ENCODE results near the gene FAM20C.
"Not testable (repeated sequence)": the region's sequence is repeated elsewhere in the genome, so short reads cannot be mapped to it uniquely, and the experiment has no call there.

Gene FAM20C

GRCh38 chr7:293681-294439 lies 101.5 kb downstream of the FAM20C start:
- no peak for DNase-seq (ENCODE audit: low read depth)

GRCh38 chr7:294440-295154 lies 102.2 kb downstream of the FAM20C start:
- no peak for DNase-seq (ENCODE audit: low read depth)

DNA sequence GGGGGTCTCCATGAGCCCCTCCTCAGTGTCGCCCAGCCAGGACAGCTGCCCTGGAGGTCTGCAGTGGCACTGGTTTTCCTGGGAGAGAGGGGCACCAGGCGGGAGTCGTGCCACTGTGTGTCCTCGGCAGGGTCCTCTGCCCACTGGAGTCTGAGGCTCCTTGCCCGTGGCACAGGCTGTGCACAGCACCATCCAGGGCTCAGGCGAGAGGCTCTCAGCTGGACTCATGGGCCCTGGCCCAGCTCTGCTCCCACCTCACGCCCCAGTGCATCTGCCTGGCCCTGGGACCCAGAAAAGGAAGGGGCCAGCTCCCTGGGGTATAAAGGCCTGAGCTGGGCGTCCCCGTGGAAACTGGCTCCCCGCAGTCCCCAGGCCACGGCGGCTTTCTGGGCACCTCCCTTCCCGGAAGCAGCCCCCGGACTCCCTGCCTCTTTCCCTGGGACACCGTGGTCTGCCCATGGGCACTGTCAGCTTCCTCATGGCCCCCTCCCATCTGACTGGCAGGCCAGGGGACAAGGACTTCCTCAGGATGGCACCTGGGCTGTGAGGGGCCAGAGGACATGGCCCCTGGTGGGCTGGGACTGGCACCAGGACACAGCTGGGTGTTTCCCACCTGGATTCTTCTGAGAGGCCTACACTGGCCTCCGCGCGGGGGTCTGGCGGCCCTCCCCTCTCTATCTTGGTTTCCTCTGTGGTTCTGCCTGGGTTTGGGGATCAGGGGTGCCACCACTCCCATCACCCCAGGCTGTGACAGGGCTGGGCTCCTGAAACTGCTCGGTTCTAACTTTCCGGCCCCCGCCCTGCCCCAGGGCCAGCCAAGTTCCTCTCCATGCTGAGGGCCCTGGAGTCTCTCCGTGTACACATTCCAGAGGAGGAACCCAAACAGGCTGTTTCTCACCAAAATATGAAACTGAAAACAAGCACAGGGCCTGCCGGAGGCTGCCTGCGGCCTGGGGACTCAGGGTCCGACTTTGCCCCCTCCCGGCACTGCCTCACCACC lies 103.1 kb downstream of the FAM20C start:
- no peak for DNase-seq (ENCODE audit: low read depth)

GRCh38 chr7:296373-296945 lies 104.1 kb downstream of the FAM20C start:
- no peak for DNase-seq (ENCODE audit: low read depth)

GRCh38 chr7:297141-297540 lies 104.8 kb downstream of the FAM20C start:
- not testable (repeated sequence) for DNase-seq (ENCODE audit: low read depth)

- no peak for DNase-seq (ENCODE audit: low read depth)
These were observed 105.4 kb downstream of the FAM20C start for GRCh38 chr7:297611-298374.

- no peak for DNase-seq (ENCODE audit: low read depth)
These were observed 106.0 kb downstream of the FAM20C start for GRCh38 chr7:298375-298702.

GRCh38 chr7:298743-299142 lies 106.4 kb downstream of the FAM20C start:
- no peak for DNase-seq (ENCODE audit: low read depth)

- DNase-seq (ENCODE audit: low read depth) = no peak
These were observed 106.8 kb downstream of the FAM20C start for GRCh38 chr7:299169-299568.

DNA sequence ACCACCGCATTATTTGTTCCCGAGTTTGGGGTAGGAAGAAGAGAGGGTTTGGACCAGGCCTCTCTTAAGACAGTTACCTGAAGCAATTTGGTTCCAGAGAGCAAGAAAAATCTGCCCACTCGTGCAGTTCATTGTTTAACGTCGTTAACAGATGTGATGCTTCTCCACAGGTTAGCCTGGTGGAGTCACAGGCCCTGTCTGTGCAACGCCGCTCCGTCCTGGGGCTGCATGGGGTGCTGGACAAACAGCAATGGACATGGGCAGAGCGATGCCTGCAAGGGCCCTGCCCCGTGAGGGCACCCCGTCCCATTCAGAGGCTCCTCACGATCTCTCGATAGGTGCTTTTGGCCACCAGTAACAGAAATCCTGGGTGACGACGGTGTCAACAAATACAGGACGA lies 107.3 kb downstream of the FAM20C start:
- DNase-seq (ENCODE audit: low read depth) = no peak

GRCh38 chr7:300048-300447 lies 107.7 kb downstream of the FAM20C start:
- no peak for DNase-seq (ENCODE audit: low read depth)

DNA sequence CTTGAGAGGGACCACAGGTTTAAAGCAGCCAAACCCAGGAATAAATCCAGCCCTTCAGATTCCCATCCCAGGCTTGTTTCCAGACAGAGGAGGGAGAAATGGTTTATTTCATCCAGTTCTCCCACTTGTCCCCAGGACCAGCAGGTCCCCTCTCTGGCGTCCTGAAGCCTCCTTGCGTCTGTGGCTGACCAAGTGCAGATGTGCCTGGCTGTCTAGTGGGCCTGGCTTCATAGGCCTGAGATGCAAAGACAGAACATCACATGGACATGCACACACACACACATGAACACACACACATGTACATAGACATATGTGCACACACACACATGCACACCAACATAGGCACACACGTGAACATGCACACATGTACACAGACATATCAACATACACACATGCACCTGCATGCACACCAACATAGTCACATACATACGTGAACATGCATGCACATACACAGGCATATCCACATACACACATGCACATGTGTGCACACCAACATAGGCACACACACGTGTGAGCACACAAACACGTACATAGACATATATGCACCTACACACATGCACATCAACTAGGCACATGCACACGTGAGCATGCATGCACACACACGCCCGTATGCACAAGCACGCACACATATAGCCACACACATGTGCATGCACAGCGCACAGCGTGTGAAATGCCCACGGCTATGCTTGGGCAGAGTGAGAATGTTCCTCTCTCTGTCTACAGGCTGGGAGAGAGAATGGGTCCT lies 108.3 kb downstream of the FAM20C start:
- DNase-seq (ENCODE audit: low read depth) = no peak

- no peak for DNase-seq (ENCODE audit: low read depth)
These were observed 109.1 kb downstream of the FAM20C start for GRCh38 chr7:301291-302053.

DNA sequence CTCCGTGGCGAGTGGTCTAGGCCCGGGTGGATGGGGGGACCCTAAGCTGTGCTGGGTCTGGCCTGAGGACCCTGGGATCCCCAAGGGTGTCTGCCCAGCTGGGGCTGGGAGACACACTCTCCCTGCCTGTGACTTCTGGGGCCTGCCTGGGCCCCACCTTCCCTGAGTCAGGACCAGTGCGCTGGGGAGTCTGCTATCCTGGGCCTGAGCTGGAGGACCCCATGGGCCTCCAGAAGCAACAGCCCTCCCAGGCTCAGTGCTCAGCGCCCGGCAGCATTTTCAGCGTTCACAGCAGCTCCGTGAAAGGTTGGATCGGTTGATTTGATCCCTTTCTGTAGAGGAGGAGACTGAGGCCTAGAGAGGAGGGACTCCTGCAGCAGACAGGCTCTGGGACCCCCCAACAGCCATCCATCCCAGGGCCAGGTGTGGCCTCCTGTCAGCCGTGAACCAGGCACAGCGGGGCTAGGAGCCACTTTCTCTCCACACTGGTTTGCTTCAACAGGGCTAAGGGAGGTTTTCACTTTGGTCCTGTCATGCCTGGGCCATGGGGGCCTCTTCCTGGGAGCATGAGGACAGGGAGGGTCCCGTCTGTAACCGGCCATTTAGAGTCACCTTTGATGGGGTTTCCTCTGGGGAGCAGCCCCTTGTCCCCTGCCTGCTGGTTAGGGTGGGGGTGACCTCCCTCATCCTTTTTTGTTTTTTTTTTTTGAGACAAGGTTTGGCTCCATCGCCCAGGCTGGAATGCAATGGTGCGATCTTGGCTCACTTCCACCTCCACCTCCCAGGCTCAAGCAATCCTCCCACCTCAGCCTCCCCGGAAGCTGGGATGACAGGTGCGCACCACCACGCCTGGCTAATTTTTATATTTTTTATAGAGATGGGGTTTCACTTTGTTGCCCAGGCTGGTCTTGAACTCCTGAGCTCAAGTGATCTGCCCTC lies 110.0 kb downstream of the FAM20C start:
- no peak for DNase-seq (ENCODE audit: low read depth)

DNA sequence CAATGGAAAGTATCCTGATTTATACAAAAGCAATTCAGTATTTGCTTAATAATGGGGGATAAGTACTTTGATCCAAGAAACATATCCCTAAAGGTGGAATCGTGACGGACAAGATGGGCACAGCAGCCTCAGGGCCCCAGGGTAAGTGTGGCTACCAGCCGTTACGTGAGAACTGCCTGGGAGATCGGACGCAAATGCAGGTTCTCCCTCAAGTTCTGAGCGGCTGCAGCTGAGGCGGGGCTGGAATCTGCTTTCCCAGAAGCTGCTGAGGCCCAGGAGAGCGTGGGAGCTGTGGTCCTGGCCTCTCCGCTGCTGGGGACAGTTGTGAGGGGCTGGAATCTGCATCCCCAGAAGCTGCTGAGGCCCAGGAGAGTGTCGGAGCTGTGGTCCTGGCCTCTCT lies 111.1 kb downstream of the FAM20C start:
- DNase-seq (ENCODE audit: low read depth) = no peak

DNA sequence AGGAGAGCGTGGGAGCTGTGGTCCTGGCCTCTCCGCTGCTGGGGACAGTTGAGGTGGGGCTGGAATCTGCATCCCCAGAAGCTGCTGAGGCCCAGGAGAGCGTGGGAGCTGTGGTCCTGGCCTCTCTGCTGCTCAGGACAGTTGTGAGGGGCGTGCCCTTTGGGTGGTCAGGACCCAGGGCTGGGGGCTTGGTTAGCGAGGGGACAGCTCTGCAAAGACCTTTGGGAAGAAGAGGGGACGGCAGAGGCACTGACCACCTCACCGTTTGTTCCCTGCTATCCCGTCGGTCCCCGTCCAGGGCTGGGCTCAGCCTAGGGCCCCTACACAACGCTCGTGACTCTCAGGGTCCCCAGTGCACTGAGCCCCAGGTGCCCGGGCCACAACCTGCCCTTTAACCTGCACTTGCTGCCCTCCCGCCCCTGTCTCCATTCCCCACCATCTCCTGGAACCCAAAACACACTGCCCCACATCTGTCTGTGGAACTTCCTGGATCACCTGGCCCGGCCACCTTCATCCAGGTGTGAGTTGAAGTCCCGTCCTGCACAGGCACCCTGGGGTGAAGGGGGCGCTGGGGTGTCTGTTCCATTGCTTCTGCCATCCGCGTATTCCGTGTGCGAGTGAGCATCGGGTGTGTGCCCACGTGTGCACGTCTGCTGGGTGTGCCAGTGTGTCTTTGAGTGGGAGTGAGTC lies 111.7 kb downstream of the FAM20C start:
- DNase-seq (ENCODE audit: low read depth) = no peak

GRCh38 chr7:304574-305409 lies 112.4 kb downstream of the FAM20C start:
- DNase-seq (ENCODE audit: low read depth) = no peak

All from ELR (cell line).